Endothelial cell of umbilical vein (primary cell): ENCODE results near the gene HSBP1.

Experiments used
- EZH2 ChIP-seq: IDR thresholded peaks from 2 replicates; pipeline ENCODE4 v1.6.1; 2012; ENCODE audit warnings: borderline replicate concordance, low read depth, mild to moderate bottlenecking, moderate library complexity, low read length, inconsistent platforms; ENCODE audit not compliant: severe bottlenecking
- FOS ChIP-seq: IDR thresholded peaks from 2 replicates; pipeline ENCODE4 v1.6.1; 2011; ENCODE audit warnings: mild to moderate bottlenecking, low read length, moderate library complexity, borderline replicate concordance; ENCODE audit not compliant: insufficient read depth
- POLR2A ChIP-seq: IDR thresholded peaks from 2 replicates; pipeline ENCODE4 v1.6.1; 2012; ENCODE audit warnings: low read depth, mild to moderate bottlenecking, control low read depth, low read length
- POLR2AphosphoS5 ChIP-seq: IDR thresholded peaks from 2 replicates; pipeline ENCODE4 v1.6.1; 2012; ENCODE audit warnings: low read depth, mild to moderate bottlenecking, control low read depth, low read length, moderate library complexity; ENCODE audit not compliant: insufficient read depth
- TF ChIP-seq, protein P1 (sequence below): IDR thresholded peaks from 2 replicates; pipeline ENCODE4 v1.6.1; 2011; ENCODE audit not compliant: insufficient read depth, insufficient read length
- TF ChIP-seq, protein P2 (sequence below), 2 donors: IDR thresholded peaks; 1 replicate in 1 of 2; 2 replicates in 1 of 2; pipeline ENCODE4 v1.5.1; 2011; ENCODE audit warnings: low read length in 2 of 2, mild to moderate bottlenecking in 2 of 2, moderate library complexity in 2 of 2, control low read depth in 1 of 2, inconsistent platforms in 1 of 2, low read depth in 1 of 2; ENCODE audit not compliant: insufficient read depth in 1 of 2; ENCODE audit errors: extremely low read depth in 1 of 2

DNA sequence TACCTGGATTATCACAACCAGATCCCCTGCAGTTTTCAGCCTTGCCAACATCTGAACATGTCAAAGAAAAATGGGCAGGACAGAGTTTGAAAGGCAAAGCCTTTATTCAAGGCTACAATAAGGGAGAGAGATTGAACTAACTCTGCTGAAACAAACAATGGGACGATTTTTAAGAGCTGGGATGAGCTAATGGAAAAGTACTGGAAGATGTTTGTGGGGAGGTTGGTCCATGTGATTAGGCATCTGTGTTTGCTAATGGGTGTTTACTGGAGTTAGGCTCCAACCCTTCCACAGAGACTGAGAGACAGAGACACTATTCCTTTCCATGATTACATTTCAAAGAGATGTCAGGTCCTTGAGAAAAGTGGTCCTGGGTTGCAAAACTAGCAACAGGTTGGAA, 35.0 kb upstream of the HSBP1 start:
- no peak for TF ChIP-seq POLR2A
- TF ChIP-seq, protein P1, sequence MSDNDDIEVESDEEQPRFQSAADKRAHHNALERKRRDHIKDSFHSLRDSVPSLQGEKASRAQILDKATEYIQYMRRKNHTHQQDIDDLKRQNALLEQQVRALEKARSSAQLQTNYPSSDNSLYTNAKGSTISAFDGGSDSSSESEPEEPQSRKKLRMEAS: no peak
- TF ChIP-seq, protein P2, sequence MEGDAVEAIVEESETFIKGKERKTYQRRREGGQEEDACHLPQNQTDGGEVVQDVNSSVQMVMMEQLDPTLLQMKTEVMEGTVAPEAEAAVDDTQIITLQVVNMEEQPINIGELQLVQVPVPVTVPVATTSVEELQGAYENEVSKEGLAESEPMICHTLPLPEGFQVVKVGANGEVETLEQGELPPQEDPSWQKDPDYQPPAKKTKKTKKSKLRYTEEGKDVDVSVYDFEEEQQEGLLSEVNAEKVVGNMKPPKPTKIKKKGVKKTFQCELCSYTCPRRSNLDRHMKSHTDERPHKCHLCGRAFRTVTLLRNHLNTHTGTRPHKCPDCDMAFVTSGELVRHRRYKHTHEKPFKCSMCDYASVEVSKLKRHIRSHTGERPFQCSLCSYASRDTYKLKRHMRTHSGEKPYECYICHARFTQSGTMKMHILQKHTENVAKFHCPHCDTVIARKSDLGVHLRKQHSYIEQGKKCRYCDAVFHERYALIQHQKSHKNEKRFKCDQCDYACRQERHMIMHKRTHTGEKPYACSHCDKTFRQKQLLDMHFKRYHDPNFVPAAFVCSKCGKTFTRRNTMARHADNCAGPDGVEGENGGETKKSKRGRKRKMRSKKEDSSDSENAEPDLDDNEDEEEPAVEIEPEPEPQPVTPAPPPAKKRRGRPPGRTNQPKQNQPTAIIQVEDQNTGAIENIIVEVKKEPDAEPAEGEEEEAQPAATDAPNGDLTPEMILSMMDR (IDR thresholded peaks at IDR 0.05; ENCODE audit: extremely low read depth in 1 of 2, insufficient read depth in 1 of 2, low read depth in 1 of 2, low read length in 2 of 2): no peak
- no peak for TF ChIP-seq POLR2AphosphoS5
- no peak for TF ChIP-seq FOS
- no peak for TF ChIP-seq EZH2
